K562 (cell line): ENCODE measurements around the gene TSPAN32. TPM values are rescaled to one million over a fixed set of nuclear protein-coding genes. Genes with fewer than 3 reads are reported as not detected.

Experiments
- ATAC-seq: fragments of 200-7000 bp; cut with Tn5 transposase; 3 replicates; pipeline ENCODE4 v1.9.1; 2020; ENCODE audit warnings: moderate library complexity
- BruUV-seq: library from RNA; stranded (reverse); fragments of 400-500 nt; replicated peaks from 2 replicates; lab custom pipeline; 2021; lab: Mats Ljungman, UMichigan
- CTCF ChIA-PET: fragments of 300-600 bp; formaldehyde crosslinking; extraction: SDS; loops from one replicate; lab custom pipeline; 2021; ENCODE audit warnings: low intra/inter-chr PET ratio; lab: Yijun Ruan, JAX
- POLR2A ChIA-PET: fragments of 300-600, 350-650 bp; sonication (Branson Sonifier 250); formaldehyde crosslinking; extraction: SDS; loops from one replicate; lab custom pipeline; 2021; ENCODE audit warnings: antibody characterized with exemption, inconsistent platforms; lab: Yijun Ruan, JAX
- DNase-seq, 4 experiments: peaks; one replicate each; pipeline versions ENCODE4 v3.0.0 to v3.0.0-alpha.2; 2011 to 2018; ENCODE audit warnings: low spot score in 3 of 4, mixed read lengths in 3 of 4; ENCODE audit errors: extremely low read depth in 1 of 4
- FAIRE-seq: peaks from 2 replicates; lab custom pipeline; 2011; peaks lifted over from hg19 to GRCh38; lab: Jason Lieb, UNC
- H2AFZ ChIP-seq: 2 replicates; pipeline ENCODE4 v1.6.0; 2011; ENCODE audit warnings: low read depth, low read length, control low read depth, inconsistent platforms
- H3K27ac ChIP-seq: fragments of 200-600 bp; 3 replicates; pipeline ENCODE4 v1.8.0; 2011; ENCODE audit warnings: low read depth, mild to moderate bottlenecking, control low read depth, inconsistent platforms, low read length, moderate library complexity, mixed read lengths; ENCODE audit errors: extremely low read depth
- H3K27me3 ChIP-seq, 2 experiments: fragments of 300-600 bp in 1 of 2; 2 replicates in 1 of 2; 3 replicates in 1 of 2; pipeline versions ENCODE4 v1.6.0 to v1.8.0; 2011; ENCODE audit warnings: inconsistent platforms in 2 of 2, low read length in 2 of 2, mild to moderate bottlenecking in 1 of 2, mixed read lengths in 1 of 2, moderate library complexity in 1 of 2; ENCODE audit not compliant: control insufficient read depth in 2 of 2, insufficient read depth in 2 of 2
- H3K36me3 ChIP-seq: fragments of 300-600 bp; 3 replicates; pipeline ENCODE4 v1.8.0; 2011; ENCODE audit warnings: mild to moderate bottlenecking, low read length, inconsistent platforms; ENCODE audit not compliant: control insufficient read depth, insufficient read depth
- H3K4me1 ChIP-seq, 2 experiments: fragments of 200-600 bp in 1 of 2; replicated peaks in 1 of 2; 2 replicates in 1 of 2; 3 replicates in 1 of 2; pipeline versions ENCODE4 v1.5.1 to v1.8.0; 2011; ENCODE audit warnings: inconsistent platforms in 2 of 2, low read length in 2 of 2, mild to moderate bottlenecking in 1 of 2, mixed read lengths in 1 of 2, moderate library complexity in 1 of 2; ENCODE audit not compliant: control insufficient read depth in 2 of 2, insufficient read depth in 2 of 2
- H3K4me2 ChIP-seq: 2 replicates; pipeline ENCODE4 v1.6.1; 2011; ENCODE audit warnings: low read length, control low read depth, inconsistent platforms, mixed read lengths; ENCODE audit not compliant: insufficient read depth
- H3K4me3 ChIP-seq: fragments of 200-600 bp; sonication (generic), shearing (Covaris generic); 2 replicates; pipeline ENCODE4 v1.5.1; 2016; ENCODE audit warnings: control low read depth, inconsistent platforms
- H3K79me2 ChIP-seq: fragments of 200-600 bp; 3 replicates; pipeline ENCODE4 v1.8.0; 2011; ENCODE audit warnings: low read length, inconsistent platforms; ENCODE audit not compliant: control insufficient read depth, insufficient read depth
- H3K9ac ChIP-seq, 2 experiments: 2 replicates each; pipeline versions ENCODE4 v1.6.0 to v1.6.1; 2011; ENCODE audit warnings: low read depth in 2 of 2, low read length in 2 of 2, control low read depth in 1 of 2, inconsistent platforms in 1 of 2, mild to moderate bottlenecking in 1 of 2, mixed read lengths in 1 of 2; ENCODE audit not compliant: insufficient read depth in 1 of 2
- H3K9me1 ChIP-seq: one replicate; pipeline ENCODE4 v1.6.0; 2011; ENCODE audit warnings: inconsistent platforms, mild to moderate bottlenecking, low read length, moderate library complexity; ENCODE audit not compliant: control insufficient read depth, insufficient read depth
- H3K9me3 ChIP-seq: replicated peaks from 2 replicates; pipeline ENCODE4 v1.5.1; 2011; ENCODE audit warnings: low read depth, low read length, inconsistent platforms; ENCODE audit not compliant: control insufficient read depth, insufficient read depth
- H4K20me1 ChIP-seq: replicated peaks from 2 replicates; pipeline ENCODE4 v1.6.1; 2011; ENCODE audit warnings: low read length, inconsistent platforms, mixed read lengths; ENCODE audit not compliant: control insufficient read depth, insufficient read depth
- EGR1 ChIP-seq: fragments of 450-650 bp; conservative IDR thresholded peaks from 2 replicates; pipeline ENCODE4 v1.6.1; 2017; ENCODE audit warnings: mild to moderate bottlenecking
- FUS ChIP-seq: fragments of 200-400 bp; formaldehyde crosslinking; optimal IDR thresholded peaks from 2 replicates; pipeline ENCODE3; 2017; ENCODE audit warnings: low read depth, low read length
- JUNB ChIP-seq: fragments of 450-650 bp; formaldehyde crosslinking; conservative IDR thresholded peaks from 2 replicates; pipeline ENCODE4 v1.4.0; 2020; ENCODE audit warnings: mild to moderate bottlenecking
- KLF10 ChIP-seq: fragments of 250-450 bp; sonication (Bioruptor Pico); IDR thresholded peaks from 2 replicates; pipeline ENCODE4 v1.6.1; 2021; ENCODE audit warnings: matching md5 sums
- THAP7 ChIP-seq: fragments of 250-450 bp; sonication (Bioruptor Pico); IDR thresholded peaks from 2 replicates; pipeline ENCODE4 v1.5.0; 2021
- YBX1 ChIP-seq: fragments of 450-650 bp; IDR thresholded peaks from 2 replicates; pipeline ENCODE4 v1.7.1; 2016; ENCODE audit warnings: mild to moderate bottlenecking
- WGBS: fragments of 100-300 bp; shearing (Covaris generic); methylation state at CpG from one replicate; pipeline ENCODE4 v1.1.6; 2016; ENCODE audit warnings: low coverage, mixed read lengths; ENCODE audit not compliant: insufficient coverage; ENCODE audit errors: missing lambda C conversion rate; 5-methylcytosine and 5-hydroxymethylcytosine counted together
- in situ Hi-C: fragments of 300-500 bp; cut with MboI; formaldehyde crosslinking; loops from 4 replicates; pipeline ENCODE4 v1.15.0; 2018; ENCODE audit warnings: inconsistent platforms, mixed read lengths
- intact Hi-C: fragments of 100-400 bp; cut with micrococcal nuclease; formaldehyde crosslinking; loops from 2 replicates; pipeline ENCODE4 v1.14.2; 2022
- polyA plus RNA-seq, 8 experiments: library from polyadenylated mRNA; depleted of rRNA in 4 of 8; stranded (reverse) in 5 of 8; unstranded in 3 of 8; fragments of >200 nt; fragmentation: Nextera tagmentation in 2 of 8; fragmentation: Illumina TruSeq in 1 of 8; extraction: Ambion mirVana in 2 of 8; extraction: Trizol in 1 of 8; gene quantifications; 2 replicates each; pipeline versions ENCODE4 v1.2.1 to v1.2.3, GENCODE V29; 2011 to 2014; ENCODE audit warnings: inconsistent platforms in 1 of 8, missing spikeins in 1 of 8
- total RNA-seq, 7 experiments: library from RNA; depleted of rRNA in 6 of 7; stranded (reverse); fragments of >200 nt in 6 of 7; fragmentation: Illumina TruSeq in 2 of 7; extraction: Trizol in 2 of 7; gene quantifications; 2 replicates each; pipeline versions ENCODE4 v1.2.1 to v1.2.3, GENCODE V29; 2011 to 2021; ENCODE audit warnings: low replicate concordance in 1 of 7

The TSPAN32 gene
- total and polyA plus RNA-seq, 9 of the 15 experiments (the other 6 are each of a cell fraction or from before 2014, with no cell fraction given): 0.21 to 7.3 (median 2.6) TPM

- TF ChIP-seq THAP7 (no peak), FUS (no peak), KLF10 (CRISPR knock-in tag) (no peak), JUNB (CRISPR knock-in tag) (no peak)
- TF ChIP-seq, all 486 proteins: peak for 0
Measured at GRCh38 chr11:2346586-2347307, 44.9 kb downstream of the TSPAN32 start (continued).

- BruUV-seq: no TSS peak
- ATAC-seq (no peak), FAIRE-seq (no peak)
Measured at GRCh38 chr11:2347308-2347830, 45.6 kb downstream of the TSPAN32 start.

More at GRCh38 chr11:2347308-2347830, 45.6 kb downstream of the TSPAN32 start:
- Histone ChIP-seq H3K4me2 (no peak overlapping the region), H3K36me3 (no peaks in the 10 kb centered on the region), H3K9me3 (no peaks in the 10 kb centered on the region)
- POLR2A ChIA-PET: no interaction called here
- no peak for TF ChIP-seq EGR1
- TF ChIP-seq YBX1: no peak
- TF ChIP-seq, all 486 proteins: peak for 0
- CTCF ChIA-PET: no interaction called here
- Histone ChIP-seq H3K27ac (no peak overlapping the region), H3K4me1 (no peaks in the 10 kb centered on the region), H3K4me3 (no peak overlapping the region), H4K20me1 (no peaks in the 10 kb centered on the region), H3K27me3 (peaks cover 5 to 39% of the 10 kb centered on the region in 2 experiments; a peak in 3 of 5 replicates), H2AFZ (no peak overlapping the region), H3K79me2 (no peaks in the 10 kb centered on the region), H3K9me1 (no peaks in the 10 kb centered on the region), H3K9ac (no peak overlapping the region)
- intact Hi-C loops (no loop called here), in situ Hi-C loops (no loop called here)
- WGBS: 2% methylated on average over 9 of the region's 9 CpGs
- DNase-seq: no peak
